ENCODE measurements around the gene TLX3.
"Not testable (repeated sequence)": the region's sequence is repeated elsewhere in the genome, so short reads cannot be mapped to it uniquely, and the experiment has no call there.

TLX3 gene

DNA sequence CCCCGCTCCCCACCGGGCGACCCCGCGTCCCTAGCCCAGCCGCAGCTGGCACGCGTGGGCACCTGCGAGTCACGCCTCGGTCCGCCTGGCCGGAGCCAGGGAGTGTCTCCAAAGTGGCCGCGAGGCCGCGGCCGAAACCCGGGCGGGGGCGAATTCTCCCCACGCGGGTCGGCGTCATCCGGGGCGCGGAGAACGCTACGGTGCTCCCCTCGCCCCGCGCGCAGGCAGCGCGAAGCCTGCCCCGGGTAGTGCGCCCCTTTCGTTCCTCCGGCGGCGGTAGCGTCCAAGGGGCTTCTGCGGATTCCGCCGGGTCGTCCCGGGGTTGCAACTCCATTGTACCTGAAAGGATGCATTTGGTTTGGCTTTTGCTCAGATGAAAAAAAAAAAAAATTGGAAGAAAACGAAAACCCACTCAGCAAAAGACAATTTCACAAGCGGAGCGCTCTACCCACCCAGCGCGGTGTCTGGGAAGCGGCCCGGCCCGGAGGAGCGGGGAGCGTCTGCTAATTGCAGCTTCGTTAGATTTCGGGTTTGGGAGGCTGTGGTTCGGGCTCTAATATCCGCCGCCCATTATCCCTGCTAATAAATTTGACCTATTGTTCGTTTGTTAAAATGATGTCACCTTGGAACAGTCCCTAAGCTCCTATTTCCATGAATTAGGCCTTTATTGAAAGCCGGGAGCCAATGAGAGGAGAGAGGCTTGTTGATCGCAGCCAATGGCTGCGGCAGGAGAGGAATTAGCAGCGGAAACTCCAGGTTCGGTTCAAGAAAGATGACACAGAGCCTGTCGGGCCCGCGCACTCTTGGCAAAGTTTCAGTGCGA, at the start of gene TLX3:
Gene TLX3, plus strand, starts transcription at position 796 of the 823 bp plus-strand sequence. CDS start 118 bp downstream, outside the sequence.
- no peak for DNase-seq

DNA sequence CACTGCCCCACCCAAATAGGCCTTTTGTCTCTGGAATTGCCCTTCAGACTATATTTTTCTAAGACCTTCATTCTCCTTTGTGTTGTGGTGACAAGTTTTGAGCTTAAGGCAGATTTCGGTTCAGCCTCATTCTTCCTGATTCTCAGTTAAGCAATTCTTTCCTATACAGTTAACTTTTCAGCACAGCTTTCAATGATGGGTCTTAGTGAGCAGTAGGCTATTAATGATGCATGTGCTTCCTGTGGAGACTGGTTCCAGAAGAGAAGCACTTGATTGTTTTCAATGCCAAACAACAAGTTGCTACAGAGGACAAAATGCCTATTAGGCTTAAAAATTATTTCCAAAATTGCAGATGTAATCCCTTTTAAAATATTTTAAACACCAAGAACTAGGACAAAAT, 47.7 kb upstream of the TLX3 start:
- DNase-seq, result no peak

DNA sequence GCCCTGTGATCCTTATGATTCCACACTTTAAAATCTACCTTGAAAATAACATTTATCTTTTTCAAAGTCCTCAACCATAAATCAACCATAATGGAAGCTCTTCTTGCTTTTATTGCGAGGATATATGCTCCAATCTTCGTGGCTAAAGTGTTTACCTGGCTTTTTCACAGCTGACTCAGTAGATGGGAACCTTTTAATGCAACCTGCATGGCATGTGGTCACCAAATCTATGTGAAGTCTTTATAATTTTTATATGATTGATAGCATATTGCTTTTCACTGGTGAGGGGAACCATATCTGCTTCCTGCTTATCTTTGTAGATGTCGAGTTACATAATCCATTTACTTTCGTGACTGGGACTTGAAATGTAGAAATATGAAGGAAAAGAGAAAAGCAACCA, 47.1 kb upstream of the TLX3 start:
- DNase-seq, result no peak

DNA sequence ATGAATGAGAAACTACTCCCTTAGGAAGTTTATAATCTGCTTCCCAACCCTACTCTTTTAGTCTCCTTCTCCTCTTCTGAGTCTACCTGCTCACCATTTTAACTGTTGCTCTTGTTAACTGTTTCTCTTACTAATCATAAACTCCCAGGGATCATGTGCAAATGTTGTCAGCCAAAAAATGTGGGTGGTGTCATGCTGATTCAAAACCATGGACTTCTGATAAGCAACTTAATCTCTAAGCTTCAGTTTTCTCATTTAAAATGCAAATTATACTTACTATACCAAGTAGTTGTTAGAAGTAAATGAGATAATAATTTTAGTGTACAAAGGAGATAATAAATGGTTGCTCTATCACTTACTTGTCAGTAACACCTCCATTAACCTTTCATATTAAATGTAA, 45.9 kb upstream of the TLX3 start:
- DNase-seq, result no peak

DNA sequence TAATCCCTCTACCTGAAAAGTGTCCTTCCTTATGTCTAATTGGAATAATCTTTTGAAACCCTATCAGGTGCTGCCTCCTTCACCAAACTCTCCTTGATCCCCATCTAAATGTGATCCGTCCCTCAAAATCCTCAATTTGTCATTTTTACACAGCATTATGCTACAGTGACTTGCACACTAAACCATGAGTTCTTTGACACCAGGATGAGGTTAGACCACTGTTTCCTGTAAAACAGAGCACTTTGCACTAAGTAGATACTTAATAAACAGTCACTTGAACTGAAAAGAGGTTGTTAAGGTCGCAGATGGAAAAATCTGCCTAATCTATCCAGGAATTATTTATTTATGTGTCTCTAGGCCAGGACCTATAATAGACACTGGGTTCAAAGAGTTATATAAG, 44.2 kb upstream of the TLX3 start:
- no peak for DNase-seq

DNA sequence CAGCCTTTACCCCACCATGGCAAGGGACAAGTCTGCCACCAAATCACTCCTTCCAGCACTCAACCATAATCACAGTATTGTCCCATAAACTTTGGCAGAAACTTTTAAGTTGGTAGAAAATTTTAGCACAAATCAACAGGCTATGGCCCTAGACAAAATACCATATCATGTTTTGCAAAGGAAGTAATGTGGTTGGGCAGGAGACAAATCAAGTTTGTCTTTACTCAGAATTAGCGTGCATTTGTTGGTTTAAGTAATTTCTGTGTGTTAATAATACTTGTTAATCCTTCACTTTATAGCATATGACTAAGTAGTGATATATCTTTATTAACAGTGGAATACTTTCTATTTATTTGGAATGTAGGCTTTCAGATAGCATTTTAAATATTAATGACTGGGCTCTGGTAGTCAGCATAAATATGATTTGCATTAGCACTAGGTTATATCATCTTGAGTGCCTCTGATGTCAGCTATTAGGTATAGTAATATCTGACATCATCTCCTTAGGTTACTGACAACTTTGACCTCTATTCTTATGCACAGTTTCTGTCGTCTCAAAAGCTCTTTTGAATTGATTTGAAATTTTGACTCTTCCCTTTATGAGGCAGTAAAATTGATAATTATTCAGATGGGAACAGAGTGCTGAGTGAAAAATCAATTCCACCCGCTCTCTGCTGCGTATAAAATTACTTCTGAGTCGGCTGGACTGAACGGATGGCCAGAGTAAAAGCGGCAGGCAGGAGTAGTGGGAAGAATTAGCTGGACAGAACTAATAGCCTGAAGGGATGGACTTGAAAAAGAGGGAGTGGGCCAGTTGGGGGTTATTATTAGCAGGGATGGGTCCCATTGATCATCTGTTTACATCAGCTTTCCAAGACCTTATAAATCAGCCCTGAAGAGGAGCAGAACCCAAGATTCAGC, 40.1 kb upstream of the TLX3 start:
- no peak for DNase-seq

DNA sequence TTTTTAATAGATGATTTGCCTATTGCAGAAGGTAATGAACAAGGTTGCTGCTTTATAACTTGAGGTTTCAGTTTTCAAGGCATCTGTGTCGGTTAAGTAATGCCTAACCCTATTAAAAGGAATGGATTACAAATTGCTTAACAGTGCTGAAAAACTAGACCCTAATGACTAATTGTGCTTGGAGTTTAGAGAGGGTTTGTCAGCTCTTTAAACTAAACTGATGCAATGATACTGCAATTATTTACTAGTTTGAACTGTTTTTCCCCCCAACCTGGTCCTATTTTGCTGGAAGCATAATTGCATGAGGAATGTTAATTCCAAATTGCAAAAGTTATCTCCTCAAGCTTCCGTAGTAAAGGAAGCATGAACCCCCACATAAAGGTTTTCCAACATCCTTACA, 39.3 kb upstream of the TLX3 start:
- DNase-seq, result no peak

DNA sequence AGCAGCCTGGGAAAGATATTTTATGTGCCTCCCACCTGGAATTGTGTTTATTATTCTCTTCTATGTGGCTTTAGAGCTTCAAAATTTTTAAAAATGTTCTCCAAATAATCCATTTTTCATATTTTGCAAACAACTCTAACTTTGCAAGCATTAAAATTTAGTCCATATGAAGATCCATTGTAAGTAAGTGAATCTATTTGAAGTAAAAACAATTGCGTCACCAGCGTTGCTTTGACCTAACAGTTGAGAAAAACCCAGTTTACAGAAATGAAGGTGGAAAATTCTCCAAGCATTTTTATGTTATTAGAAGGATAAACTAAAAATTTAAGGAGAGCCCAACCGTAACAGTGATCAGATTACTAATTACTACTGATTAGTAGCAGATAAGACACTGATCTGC, 38.9 kb upstream of the TLX3 start:
- DNase-seq, result no peak

DNA sequence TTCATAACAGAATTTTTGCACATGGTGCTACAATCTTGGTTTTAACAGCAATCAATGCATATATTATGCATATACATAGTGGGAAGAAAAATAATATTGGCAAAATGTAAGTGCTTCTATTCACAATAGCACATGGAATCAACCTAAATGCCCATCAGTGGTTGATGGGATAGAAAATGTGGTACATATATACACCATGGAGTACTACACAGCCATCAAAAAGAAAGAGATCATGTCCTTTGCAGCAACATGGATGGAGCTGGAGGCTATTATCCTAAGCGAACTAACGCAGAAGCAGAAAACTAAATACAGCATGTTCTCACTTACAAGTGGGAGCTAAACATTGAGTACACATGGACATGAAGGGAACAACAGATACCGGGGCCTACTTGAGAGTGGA, 37.2 kb upstream of the TLX3 start:
- no peak for DNase-seq

DNA sequence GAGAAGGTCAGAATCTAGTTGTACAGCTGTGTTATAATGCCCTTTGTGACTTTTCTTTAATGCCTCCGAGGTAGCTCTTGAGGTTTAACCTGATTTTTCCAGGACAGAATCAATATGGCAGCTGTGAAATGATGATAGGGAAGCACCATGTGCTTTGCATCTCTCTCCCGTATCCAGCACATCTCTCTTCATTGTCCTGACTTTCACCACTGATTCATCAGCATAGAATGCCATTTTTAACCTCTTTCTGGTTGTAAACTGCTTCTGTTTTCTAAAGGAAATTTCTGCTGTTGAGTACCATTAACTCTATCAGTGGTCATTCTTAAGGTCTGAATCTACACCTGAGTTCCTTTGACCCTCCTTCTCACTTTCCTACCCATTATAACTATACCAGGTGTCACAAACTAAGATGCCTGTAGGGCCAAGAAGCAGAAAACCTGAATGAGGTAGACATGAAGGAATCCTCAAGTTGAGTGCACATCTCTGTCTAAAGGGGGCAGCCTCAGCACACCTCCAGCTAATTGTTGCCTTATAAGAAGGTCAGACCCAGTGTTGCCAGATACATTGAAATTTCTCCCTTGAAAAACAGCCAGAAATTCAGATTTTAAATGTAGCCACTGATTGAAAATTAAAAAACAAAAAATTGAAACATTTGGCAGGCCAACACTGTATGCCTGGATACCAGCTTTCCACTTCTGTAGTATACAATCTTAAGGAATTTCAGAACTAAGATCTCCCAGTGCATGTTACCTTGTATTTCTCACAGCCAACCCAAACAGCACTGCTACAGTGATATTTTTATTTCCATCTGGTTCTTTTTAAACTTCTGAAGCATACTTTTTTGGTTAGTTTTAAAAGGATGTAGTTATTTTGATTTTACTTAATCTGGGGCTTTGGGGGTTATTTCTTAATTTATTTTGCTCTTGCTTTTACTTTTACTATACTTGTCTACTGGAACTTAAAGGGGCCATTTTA, 35.8 kb upstream of the TLX3 start:
- DNase-seq, result no peak

DNA sequence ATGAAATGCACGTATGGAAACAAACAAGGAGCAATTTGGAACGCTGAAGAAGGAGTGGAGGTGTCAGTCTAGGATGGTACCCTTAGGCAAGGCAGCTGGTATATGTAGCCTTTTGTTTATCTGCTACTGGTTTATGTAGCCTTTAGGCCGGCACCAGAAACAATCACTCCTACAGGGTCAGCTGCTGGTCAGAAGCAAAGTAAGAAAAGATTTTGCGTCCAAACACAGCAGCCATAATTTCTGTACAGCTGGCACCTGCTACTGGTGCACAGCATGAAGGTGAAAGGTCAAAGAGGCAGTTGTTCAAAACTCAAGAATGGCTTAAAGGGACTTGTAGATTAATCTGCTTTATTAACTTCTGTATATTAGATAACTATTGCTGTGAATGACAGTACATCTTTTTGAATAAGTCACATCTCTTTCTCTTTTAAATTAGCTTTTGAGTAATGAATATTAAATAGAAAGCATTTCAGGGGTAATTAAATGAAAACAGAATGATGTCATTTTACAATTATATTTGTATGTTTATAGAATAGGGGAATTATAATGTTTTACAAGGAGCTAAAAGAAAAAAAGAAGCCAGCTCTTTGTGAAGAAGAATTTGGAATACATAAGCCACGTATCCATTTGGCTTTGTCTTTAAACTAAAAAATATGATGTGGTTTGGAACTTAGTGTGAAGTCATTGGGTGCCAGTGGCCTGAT, 33.1 kb upstream of the TLX3 start:
- no peak for DNase-seq

DNA sequence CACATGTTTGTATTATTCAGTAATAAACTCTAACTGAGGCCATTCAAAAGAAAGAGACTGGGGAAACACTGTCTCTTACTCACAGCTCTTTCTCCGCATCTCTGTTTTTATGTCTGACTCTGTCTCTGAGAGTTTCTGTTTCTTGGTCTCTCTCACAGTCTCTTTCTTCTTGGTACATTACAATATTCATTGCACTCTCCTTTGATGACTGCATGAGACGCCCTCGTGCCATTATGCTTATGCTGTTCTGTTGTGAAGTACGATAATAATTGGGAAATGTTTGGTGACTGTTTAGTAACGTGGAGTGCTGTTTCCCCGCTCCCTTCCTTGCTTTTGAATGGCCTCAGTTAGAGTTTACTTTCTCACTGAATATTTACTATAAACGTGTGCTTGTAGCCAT, 25.3 kb upstream of the TLX3 start:
- no peak for DNase-seq

DNA sequence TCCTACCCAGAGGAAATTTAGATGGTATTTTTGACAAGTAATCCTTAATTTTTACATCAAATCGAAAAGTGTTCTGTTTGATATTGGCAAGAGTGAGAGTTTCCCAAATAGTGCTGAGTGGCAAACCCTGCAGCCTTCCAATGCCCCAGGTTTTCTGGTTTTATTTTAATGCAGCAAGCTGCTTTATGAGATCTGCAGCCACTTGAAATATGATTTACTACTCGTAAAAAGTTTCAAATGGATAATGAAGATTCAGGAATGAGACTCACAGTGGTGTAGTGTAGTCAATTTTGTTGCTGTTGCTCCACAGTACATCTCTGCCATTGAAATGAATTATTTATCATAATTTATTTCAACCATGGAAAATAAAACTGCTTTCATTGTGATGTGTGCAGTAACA, 23.6 kb upstream of the TLX3 start:
- DNase-seq, result no peak

DNA sequence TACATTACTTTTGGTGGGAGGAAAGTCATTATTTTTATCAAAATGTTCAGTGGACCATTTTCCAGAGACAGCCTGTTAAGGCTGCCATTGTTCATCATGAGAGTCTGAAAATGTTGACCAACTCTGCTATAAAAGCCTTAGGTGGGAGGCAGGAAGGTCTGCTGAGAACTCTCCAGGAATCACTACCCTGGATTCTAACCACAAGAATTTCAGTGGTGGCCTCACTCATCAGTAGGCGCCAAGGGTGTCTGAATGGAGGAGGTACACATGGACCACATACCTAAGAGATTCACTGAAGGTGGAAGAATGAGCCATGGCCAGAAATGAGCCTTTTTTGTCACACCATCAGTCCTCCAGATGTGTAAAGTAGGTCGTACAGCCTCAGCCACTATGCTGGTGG, 21.0 kb upstream of the TLX3 start:
- no peak for DNase-seq

DNA sequence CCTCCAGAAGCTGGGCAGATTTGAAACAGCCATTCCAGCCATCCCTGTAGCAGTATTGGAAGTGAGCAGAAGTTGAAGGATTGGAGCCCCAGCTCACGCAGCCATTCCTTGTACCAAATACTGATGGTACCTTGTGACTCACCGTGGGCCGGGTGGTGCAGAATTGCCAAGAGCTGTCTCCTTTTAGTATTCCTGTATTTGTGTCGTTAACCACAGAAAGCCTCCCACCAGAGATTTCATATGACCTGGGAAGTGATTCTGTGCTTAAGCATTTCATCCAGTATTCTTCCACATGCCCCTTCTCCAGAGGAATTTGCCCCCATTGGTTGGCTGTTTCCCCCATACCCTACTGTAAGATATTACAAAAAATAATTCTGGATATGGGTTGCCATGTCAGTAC, 17.7 kb upstream of the TLX3 start:
- no peak for DNase-seq

DNA sequence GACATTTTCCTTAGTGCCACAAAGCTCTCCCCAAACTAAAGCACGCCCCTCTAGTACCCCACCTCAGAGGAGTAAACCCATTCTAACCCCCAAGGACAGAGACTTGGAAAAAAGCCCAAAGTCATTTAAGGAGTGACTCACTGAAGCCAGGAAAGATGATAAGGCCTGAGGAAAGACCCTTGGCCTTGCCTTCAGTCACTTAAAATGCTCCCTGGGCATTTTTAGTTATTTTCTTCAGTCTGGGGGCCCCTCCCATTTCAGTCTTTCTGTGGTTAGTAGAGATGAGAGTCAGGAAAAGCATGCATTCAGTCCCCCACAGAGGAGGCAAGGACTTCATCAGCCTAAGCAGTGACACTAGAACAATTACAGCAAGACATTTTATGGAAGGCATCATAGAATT, 13.7 kb upstream of the TLX3 start:
- no peak for DNase-seq

DNA sequence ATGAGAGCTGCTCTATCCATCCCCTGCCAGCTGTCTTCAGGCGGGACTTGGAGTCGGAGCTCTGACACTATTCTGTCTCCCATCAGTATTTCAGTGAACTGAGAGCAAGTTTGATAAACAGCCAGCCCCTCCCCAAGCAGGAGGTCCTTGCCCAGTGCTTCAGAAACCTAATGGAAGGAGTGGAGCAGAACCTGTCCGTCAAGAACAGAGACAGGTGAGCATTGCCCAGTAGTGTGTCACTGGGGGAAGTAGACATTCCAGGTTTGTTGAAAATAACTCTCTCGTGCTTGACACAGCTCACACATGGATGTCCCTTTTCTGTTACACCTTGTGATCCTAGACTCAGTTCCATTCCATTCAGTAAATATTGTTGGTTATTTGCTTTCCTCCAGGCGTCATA, 13.2 kb upstream of the TLX3 start:
- DNase-seq, result no peak

DNA sequence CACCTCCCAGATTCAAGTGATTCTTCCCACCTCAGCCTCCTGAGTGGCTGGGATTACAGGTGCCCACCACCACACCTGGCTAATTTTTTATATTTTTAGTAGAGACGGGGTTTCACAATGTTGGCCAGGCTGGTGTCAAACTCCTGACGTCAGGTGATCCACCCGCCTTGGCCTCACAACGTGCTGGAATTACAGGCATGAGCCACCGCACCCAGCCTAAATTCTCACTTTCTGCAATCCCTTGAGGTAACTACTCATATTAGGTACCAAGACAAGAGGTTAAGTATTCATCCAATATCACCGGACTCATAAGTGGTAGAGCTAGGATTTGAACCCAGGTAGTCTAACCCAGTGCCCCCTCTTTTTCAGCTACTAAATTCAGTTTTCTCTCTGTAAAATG, 11.1 kb upstream of the TLX3 start:
- DNase-seq, result not testable (repeated sequence)

DNA sequence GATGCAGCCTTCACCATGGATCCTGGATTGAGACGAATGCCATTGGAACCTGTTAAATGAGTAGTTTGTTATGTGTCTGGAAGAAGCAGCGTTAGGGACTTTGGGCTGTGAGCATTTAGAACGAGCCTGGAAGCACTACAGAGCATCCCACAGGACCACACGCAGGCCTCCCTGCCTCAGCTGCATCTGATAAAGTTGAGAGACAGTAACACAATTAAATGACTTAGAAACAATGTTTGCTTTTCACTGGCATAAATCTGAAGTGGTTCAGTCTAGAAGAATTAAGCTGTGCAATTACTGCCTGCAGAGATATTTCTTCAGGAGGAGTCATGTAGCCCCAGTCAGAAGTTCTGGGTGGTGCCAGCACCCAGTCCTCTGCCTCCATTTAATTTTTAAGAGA, 9.8 kb upstream of the TLX3 start:
- DNase-seq, result no peak

DNA sequence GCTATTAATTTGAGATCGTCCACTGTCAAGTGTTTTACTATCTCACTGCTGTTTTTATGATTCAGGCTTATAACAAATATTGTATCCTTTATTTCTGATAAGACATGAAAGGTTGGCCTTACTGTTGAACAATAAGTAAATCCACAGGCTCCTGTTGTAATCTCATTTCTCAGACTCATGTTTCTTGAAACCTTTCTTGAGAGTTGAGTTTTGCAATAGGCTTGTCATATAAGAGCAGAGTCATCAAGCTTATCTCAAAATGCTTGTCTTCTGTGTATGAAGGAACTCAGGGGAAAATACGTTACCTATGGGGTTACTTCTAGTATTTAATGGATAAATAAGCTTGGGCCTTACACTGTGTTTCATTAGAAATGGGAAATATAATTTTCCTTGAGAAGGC, 9.2 kb upstream of the TLX3 start:
- no peak for DNase-seq

DNA sequence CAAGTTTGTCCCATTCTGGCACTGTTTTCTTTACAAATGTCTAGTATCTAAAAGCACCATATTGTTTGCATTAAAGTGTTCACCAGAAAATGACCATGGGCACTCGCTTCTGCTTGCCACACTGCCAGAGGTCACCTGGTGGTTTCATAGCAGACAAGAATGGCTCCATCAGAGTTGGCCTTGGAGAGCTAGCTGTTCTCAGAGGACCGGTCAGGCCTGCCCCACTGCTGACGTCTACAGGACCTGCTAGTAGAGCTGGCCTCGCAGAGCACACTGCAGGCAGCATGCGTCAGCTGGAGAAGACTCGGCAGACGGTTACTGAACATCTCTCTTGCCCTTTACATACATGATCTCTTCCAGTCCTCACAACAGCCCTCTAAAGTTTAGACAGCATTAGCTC, 8.7 kb upstream of the TLX3 start:
- DNase-seq, result no peak

DNA sequence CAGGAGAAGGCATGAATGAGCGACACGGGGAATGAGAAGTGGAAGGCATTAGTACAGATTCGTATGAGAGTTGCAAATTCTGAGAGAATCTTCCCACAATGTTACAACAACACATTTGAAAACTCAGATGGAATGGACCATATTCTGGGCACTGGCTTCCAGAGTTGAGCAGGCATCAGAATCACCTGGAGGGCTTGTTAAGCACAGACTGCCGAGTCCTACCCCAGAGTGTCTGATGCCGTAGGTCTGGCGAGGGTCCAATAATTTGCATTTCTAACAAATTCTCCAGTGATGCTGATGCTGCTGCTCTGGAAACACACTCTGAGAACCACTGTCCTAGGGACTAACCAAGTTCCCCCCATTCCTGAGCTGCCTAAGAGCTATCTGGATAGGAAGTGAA, 2.9 kb upstream of the TLX3 start:
- DNase-seq, result no peak
